Left kidney (tissue), 2 donors: ENCODE data around the gene ALG5. TPM values are rescaled to one million over a fixed set of nuclear protein-coding genes. Genes with fewer than 3 reads are reported as not detected.

ENCODE experiments used
- DNase-seq: peaks from one replicate; pipeline ENCODE4 v3.0.0-alpha.2; 2013
- polyA plus RNA-seq: library from polyadenylated mRNA; unstranded; fragments of 120-200 nt; gene quantifications from one replicate; pipeline ENCODE4 v1.2.1, GENCODE V29; 2013; ENCODE audit not compliant: insufficient read length

Gene ALG5
- polyA plus RNA-seq, 1 donor: 58.8 TPM

GRCh38 chr13:36918246-36919131 is 80.7 kb downstream of the ALG5 start:
- DNase-seq: peak; percentile 46

DNA sequence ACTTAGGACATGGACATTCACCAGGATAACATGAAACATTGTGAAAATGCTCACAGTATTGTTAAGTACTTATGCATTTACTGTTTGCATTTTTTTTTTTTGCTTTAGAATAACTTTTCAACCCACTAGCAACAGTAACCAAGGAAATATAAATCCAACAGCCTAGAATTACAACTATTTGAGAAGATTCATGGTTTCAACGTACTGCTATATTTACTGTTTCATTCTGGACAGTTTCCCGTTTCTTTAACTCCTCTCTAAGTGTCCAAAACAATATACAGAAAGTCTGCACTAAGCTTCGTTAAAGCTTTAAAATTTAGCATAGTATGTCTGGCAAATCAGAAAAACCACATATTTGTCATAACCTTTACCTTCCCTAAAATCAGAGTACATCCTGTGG is 81.8 kb downstream of the ALG5 start:
- DNase-seq: peak; percentile 55

GRCh38 chr13:36915896-36916640 is 83.1 kb downstream of the ALG5 start:
- DNase-seq: peak; percentile 10

DNA sequence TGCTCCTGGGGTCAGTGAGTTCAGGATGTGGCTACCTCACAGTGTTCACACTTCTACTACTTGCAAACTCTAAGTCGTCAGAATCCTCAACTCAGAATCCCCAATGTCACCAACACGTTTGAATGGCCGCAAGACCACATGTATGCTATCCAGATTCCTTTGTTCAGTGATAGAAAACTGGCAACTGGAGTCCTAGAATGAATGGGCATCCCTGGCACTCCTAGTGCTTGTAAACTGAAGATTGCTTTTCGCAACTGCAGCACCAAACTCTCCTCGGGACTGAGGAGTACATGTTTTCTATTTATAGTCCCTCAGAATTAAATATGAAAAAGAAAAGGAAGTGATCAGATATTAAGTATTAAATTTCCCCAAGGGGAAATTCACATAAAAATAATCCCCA is 84.0 kb downstream of the ALG5 start:
- no peak for DNase-seq

GRCh38 chr13:36914648-36915047 is 84.5 kb downstream of the ALG5 start:
- DNase-seq: no peak

DNA sequence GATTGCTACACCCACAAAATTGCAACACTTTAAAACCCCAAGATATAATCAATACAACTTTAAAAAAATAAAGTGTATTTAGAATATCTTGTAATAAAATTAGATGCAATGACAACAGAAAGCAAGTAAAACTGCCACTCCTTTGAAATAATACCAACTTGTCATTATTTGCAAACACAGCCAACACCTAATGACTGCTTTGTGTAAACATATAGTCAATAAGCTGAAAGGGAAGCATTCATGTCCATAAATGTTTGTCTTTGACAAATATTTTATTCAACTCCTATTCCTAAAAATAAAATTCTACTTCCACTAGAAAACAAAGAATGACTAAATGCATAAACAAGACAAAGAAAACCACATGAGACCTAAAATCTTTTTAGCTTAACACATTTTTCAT is 85.7 kb downstream of the ALG5 start:
- no peak for DNase-seq

- no peak for DNase-seq
Observed at GRCh38 chr13:36912973-36913372, 86.2 kb downstream of the ALG5 start.

DNA sequence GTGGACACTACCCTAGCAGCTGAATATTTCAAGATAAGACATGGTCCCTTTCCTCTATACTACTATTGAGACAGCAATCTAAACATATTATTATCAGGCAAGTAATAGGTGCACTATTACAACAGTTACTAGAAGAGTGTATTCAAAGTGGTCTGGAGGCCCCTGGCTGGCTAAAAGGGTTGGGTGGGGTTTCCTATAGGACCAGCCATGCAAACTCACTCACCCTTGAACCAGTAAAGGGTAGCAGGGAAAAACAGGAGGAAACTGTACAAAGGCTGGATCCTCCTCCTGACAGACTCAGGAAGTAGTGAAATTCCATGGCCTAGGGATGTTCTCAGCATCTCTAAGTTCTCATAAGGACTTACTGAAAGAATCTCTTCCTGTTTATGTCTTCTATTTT is 86.8 kb downstream of the ALG5 start:
- DNase-seq: no peak

DNA sequence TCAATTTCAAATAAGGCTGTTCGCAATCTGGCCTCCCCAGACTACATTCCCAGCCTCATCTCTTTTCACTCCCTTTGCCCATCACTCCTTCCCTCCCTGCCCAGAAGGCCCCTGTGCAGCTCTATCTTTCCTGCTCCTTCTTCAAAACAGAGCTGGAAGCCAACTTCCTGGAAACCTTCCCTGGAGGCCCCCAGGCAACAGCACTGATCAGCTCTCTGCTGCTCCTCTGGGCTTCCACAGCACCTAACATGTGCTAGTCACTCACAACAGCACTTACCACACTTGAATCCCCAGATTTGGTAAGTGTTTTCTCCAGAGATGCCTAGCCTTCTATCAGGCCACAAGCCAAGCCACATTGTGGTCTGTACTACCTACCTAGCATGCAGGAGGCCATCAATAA is 88.6 kb downstream of the ALG5 start:
- no peak for DNase-seq

- no peak for DNase-seq
Observed at GRCh38 chr13:36907821-36908220, 91.3 kb downstream of the ALG5 start.

DNA sequence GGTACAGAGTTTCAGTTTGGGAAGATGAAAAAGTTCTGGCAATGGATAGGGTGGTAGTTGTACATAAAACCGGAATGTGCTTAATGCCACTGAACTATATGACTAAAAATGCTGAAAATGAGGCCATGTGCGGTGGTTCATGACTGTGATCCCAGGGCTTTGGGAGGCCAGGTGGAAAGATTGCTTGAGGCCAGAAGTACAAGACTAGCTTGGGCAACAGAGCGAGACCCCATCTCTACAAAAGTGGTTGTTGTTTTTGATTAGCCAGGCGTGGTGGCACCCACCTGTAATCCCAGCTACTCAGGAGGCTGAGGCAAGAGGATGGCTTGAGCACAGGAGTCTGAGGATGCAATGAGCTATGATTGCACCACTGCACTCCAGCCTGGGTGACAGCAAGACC is 91.9 kb downstream of the ALG5 start:
- DNase-seq: no peak

DNA sequence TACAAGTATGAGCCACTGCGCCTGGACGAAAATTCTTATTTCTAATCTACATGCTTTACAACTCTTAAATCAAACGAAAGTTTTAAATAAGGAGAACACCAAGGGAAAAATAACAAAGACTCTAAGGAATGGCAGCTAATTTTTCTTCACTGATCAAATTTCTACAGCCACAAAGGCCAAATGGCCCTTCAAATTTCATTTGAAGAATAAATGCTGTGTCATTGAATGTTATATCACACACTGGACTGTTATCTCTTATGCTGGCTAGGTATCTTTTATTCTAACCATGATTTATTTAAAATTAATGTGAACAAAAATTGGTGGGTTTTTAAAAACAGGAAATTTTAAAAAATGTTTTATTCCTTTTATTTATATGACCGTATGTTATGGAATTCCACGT is 93.2 kb downstream of the ALG5 start:
- DNase-seq: no peak

- no peak for DNase-seq
Observed at GRCh38 chr13:36903925-36904595, 95.1 kb downstream of the ALG5 start.

Other genes starting within 250 kb of the ALG5 start
- gene RFXAP, start 180.1 kb downstream of the ALG5 start, polyA plus RNA-seq: 18.5 TPM
- 37.0 TPM for gene SMAD9, start 79.1 kb downstream of the ALG5 start, polyA plus RNA-seq
- 88.0 TPM for gene EXOSC8, start 1.4 kb upstream of the ALG5 start, polyA plus RNA-seq
- gene SUPT20H, start 60.3 kb upstream of the ALG5 start, polyA plus RNA-seq: 126 TPM
- gene CSNK1A1L, start 106.3 kb upstream of the ALG5 start, polyA plus RNA-seq: 0.15 TPM